Activated CD8-positive, alpha-beta T cell treated with anti-CD3 and anti-CD28 coated beads, Interleukin-2, amount 10 ng/mL, durations not matched to agents 7 days and 5 days (primary cell): Measurements from ENCODE around the gene SRGAP2B. TPM values are rescaled to one million over a fixed set of nuclear protein-coding genes. Genes with fewer than 3 reads are reported as not detected.
A peak's percentile ranks its signal among the peaks of the same experiment; 100 is the strongest.
"Not testable (repeated sequence)": the region's sequence is repeated elsewhere in the genome, so short reads cannot be mapped to it uniquely, and the experiment has no call there.

Experiments used
- ATAC-seq: fragments of 150-1000 bp; cut with Tn5 transposase; one replicate; pipeline ENCODE4 v1.10.0; 2021; ENCODE audit warnings: moderate library complexity
- CTCF ChIA-PET: fragments of 350-600 bp; sonication (Branson Sonifier 250); formaldehyde crosslinking; loops from one replicate; lab custom pipeline; 2021; ENCODE audit warnings: antibody characterized with exemption; lab: Charles Lee
- POLR2A ChIA-PET: fragments of 350-600 bp; sonication (Branson Sonifier 250); formaldehyde crosslinking; loops from one replicate; lab custom pipeline; 2021; ENCODE audit warnings: antibody characterized with exemption; lab: Charles Lee
- DNase-seq: peaks from one replicate; pipeline ENCODE4 v3.0.0-alpha.2; 2020
- H3K27ac Mint-ChIP-seq: one replicate; pipeline ENCODE4 v1.8.0; 2021; ENCODE audit warnings: mild to moderate bottlenecking, mixed read lengths
- H3K27me3 Mint-ChIP-seq: one replicate; pipeline ENCODE4 v1.8.0; 2021; ENCODE audit warnings: low read depth, mixed read lengths
- H3K36me3 Mint-ChIP-seq: one replicate; pipeline ENCODE4 v1.8.0; 2021; ENCODE audit warnings: low read depth, mixed read lengths
- H3K4me1 Mint-ChIP-seq: one replicate; pipeline ENCODE4 v1.8.0; 2021; ENCODE audit warnings: low read depth, mixed read lengths
- H3K4me3 Mint-ChIP-seq: one replicate; pipeline ENCODE4 v1.8.0; 2021; ENCODE audit warnings: mild to moderate bottlenecking, mixed read lengths
- H3K9me3 Mint-ChIP-seq: one replicate; pipeline ENCODE4 v1.8.0; 2022; ENCODE audit warnings: mixed read lengths; ENCODE audit not compliant: insufficient read depth
- total RNA-seq, 2 experiments: library from RNA; stranded (reverse); gene quantifications; one replicate each; pipeline ENCODE4 v1.2.3, GENCODE V29; 2021

Gene SRGAP2B
- total RNA-seq, 2 experiments from 2014 or later: 35.3 to 35.6 TPM

DNA sequence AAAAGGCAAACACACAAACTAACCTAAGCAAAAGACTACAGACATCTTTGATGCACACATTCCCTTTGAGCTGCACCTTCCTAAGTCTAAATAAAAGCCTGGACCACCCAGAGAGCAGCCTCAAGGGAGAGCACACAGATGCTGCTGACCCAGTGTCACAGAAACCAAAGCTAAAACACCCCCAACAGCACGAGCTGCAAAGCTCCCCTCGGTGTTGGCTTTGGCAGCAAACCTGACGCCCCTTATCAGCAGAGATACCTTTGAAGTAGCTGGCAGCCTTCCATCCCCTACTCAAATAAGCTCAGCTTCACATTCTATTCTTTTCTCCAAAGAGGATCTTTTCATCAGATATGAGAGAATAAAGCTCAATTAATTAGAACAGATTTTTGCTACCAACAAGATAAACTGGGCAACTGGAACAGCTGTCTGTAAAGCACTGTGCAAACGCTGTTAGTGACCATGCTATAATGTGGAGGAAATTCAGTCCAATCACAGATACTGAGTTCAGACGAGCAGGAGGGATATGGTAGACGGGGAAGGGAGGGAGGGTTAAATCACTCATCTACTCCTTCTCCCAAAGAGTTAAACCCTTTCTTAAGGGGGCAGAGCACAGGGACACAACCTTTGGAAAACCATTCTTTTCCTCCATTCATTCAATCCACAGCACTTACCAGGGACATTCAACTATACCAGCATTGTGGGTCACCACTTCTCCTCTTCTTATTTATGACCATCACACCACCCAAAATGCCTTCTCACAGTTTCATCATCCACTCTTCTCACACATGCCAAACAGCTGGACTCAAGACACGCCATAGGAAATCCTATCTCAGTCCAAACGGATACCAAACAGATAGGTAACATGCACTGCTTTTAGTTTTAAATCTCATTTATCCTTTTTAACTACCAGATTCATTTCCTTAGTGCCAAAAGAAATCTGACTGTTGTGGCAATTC is 148.3 kb downstream of the SRGAP2B start:
- H3K36me3 Mint-ChIP-seq, H3K27ac Mint-ChIP-seq, CTCF ChIA-PET, ATAC-seq, POLR2A ChIA-PET, H3K4me3 Mint-ChIP-seq, H3K27me3 Mint-ChIP-seq, H3K9me3 Mint-ChIP-seq, H3K4me1 Mint-ChIP-seq, DNase-seq: not testable (repeated sequence)

DNA sequence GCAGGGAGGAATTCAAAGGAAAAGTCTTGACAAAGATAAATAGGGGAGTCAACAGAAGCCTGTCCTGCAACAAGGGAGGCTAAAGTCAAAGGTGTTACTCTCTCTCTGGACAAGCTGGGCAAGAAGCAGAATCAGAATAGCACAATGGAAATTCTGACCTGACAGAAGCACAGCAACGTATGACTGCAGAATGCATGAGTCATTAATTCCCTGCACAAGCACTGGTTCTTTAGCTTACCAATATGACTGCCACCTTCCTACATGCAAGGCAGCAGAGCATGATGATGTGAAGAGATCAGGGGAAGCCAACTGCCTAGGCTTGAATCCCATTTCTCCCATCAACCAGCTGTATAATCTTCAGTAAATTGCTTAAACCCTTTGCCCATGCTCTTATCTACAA is 153.4 kb downstream of the SRGAP2B start:
- DNase-seq, H3K4me1 Mint-ChIP-seq, H3K27me3 Mint-ChIP-seq, POLR2A ChIA-PET, CTCF ChIA-PET, H3K27ac Mint-ChIP-seq, H3K36me3 Mint-ChIP-seq, H3K4me3 Mint-ChIP-seq, H3K9me3 Mint-ChIP-seq: not testable (repeated sequence)
- ATAC-seq: peak; percentile 73

DNA sequence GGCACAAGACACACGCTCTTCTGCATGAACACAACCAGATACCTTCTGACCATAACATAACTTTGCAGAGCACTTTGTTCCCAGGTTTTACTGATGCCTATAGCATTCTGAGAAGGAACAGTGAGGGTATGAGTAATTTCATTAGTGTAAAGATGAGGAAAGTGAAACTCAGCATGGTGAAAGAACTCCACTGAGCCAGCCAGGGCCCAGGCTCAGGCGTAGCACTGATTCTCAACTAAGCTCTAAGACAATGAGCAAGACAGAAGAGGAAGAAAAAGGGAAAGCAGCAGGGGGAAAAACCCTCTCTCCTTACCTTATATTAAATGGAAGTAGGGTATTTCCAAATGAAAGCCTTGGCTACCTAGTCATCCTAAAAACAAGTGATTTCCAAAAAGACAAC is 155.1 kb downstream of the SRGAP2B start:
- H3K27ac Mint-ChIP-seq, CTCF ChIA-PET, H3K4me1 Mint-ChIP-seq, H3K36me3 Mint-ChIP-seq, H3K9me3 Mint-ChIP-seq, DNase-seq, POLR2A ChIA-PET, H3K27me3 Mint-ChIP-seq, H3K4me3 Mint-ChIP-seq: not testable (repeated sequence)
- peak; percentile 37 for ATAC-seq

DNA sequence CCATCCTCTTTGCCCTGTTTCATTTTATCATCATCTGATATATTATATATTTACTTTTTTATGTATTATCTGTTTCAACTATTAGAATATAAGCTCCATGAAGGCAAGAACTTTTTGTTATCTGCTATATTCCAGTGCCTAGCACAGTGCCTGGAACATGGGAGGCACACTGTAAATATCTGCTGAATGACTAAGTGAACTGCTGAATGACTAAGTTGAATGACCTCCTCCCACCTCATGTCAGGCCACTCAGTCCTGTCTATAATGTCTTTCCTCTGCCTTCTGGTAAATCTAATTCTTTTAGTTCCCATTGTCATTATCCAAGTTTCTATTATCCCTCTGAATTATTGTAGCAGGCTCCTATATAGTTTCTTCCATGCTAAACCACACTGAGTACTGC is 156.5 kb downstream of the SRGAP2B start:
- DNase-seq, POLR2A ChIA-PET, CTCF ChIA-PET, H3K4me1 Mint-ChIP-seq, H3K36me3 Mint-ChIP-seq, H3K27me3 Mint-ChIP-seq, H3K27ac Mint-ChIP-seq, ATAC-seq, H3K4me3 Mint-ChIP-seq, H3K9me3 Mint-ChIP-seq: not testable (repeated sequence)

DNA sequence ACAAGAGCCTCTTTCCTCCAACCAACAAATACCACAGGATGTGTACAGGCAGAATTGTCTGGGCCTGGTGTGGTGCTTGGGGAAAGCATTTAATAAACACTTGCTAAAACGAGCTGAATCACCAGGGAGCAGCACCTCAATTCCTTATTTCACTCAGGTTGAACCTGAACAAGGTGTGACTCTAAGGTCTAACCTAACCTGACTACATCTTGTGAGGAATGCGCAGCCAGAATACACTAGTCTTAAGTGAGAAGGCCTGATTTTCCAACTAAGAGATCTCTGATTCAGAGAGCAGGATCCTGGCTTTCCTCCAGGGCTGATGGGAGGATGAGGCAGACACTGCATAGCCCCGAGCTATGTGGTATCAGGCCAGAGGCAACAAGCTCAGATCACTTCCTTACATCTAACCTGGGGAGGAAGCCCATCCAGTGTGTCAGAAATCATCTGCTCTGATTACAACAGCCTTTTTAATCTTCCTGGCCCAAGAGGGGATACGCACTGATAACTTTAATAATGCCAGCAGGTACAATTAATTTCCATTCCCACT is 158.9 kb downstream of the SRGAP2B start:
- POLR2A ChIA-PET, CTCF ChIA-PET, H3K9me3 Mint-ChIP-seq, DNase-seq, H3K4me3 Mint-ChIP-seq, H3K4me1 Mint-ChIP-seq, H3K36me3 Mint-ChIP-seq, H3K27ac Mint-ChIP-seq, H3K27me3 Mint-ChIP-seq, ATAC-seq: not testable (repeated sequence)

DNA sequence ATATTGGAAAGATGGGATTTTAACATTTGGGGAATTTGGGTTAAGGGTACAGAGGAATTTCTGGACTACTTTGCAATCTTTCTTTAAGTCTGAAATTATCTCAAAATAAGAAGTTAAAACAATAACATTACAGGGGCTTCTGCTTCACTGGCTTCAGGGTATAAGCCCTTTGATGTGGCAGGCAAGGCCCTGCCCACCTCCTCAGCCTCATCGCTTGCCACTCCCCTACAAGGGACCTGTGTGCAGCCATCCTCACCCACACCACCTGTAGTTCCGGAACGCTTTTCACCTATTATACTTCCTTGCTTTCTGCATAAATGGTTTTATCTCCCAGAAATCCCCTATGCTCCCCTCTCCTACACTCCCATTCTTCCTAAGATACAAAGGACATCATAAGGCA is 159.8 kb downstream of the SRGAP2B start:
- H3K36me3 Mint-ChIP-seq, DNase-seq, H3K9me3 Mint-ChIP-seq, CTCF ChIA-PET, H3K4me1 Mint-ChIP-seq, H3K4me3 Mint-ChIP-seq, H3K27me3 Mint-ChIP-seq, POLR2A ChIA-PET, H3K27ac Mint-ChIP-seq: not testable (repeated sequence)
- peak; percentile 50 for ATAC-seq

DNA sequence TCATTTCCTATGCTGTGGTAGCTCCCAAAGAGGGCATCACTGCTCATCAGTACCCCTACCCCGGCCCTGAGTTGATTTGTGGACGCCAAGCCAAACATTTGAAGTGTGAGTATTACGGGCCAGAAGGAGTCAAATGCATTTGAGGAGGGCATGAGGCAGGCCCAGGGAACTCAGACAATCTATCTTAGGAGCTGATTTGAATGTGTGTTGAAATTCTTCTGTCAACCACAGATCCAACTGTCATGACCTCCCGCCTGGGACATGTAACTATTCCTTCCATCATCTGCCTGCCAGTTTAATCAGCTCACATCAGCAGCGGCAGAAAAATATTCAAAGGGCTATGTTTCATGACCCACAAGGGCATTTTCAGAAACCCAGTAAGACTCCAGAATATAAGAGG is 162.1 kb downstream of the SRGAP2B start:
- H3K4me3 Mint-ChIP-seq, H3K9me3 Mint-ChIP-seq, H3K27ac Mint-ChIP-seq, H3K4me1 Mint-ChIP-seq, H3K27me3 Mint-ChIP-seq, H3K36me3 Mint-ChIP-seq, POLR2A ChIA-PET, CTCF ChIA-PET, ATAC-seq, DNase-seq: not testable (repeated sequence)

DNA sequence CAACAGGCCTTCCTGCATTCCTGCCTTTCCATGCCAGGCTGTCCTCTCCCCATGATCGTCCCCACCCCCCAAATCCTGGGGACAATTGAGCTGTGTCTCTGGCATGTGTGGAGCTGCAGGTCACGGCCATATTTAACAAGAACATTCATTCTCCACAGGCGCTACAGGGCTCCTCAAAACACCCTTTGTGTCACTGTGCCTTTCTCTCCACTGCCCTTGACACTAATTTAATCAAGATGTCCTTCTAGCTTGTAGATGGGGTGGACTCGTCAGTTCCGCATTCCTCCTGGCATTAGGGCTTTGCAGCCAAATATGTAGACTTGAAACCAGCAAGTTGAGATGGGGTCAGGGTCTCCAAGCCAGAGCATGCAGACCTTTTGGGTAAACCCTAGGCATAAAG is 163.0 kb downstream of the SRGAP2B start:
- H3K27me3 Mint-ChIP-seq, POLR2A ChIA-PET, H3K27ac Mint-ChIP-seq, H3K36me3 Mint-ChIP-seq, CTCF ChIA-PET, ATAC-seq, DNase-seq, H3K9me3 Mint-ChIP-seq, H3K4me3 Mint-ChIP-seq, H3K4me1 Mint-ChIP-seq: not testable (repeated sequence)

DNA sequence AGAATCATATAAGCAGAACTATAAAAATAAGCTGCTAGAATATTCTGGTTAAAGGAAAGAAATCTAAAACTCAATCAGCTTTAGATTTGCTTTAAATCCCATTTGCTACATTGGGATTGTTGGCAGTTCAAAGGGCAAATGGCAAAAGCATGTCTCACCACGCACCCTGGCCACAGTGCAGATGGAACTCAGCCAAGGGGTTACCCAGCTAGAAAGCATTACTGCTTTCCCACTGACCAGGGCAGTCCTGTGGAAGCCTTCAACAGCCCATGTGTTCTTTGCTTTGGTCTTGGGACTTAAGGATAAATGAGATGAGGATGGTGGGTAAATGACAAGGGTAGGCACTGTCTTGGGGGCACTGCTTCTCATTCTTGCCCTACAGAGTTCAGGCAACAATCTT is 163.6 kb downstream of the SRGAP2B start:
- not testable (repeated sequence) for H3K9me3 Mint-ChIP-seq, H3K27ac Mint-ChIP-seq, H3K4me3 Mint-ChIP-seq

DNA sequence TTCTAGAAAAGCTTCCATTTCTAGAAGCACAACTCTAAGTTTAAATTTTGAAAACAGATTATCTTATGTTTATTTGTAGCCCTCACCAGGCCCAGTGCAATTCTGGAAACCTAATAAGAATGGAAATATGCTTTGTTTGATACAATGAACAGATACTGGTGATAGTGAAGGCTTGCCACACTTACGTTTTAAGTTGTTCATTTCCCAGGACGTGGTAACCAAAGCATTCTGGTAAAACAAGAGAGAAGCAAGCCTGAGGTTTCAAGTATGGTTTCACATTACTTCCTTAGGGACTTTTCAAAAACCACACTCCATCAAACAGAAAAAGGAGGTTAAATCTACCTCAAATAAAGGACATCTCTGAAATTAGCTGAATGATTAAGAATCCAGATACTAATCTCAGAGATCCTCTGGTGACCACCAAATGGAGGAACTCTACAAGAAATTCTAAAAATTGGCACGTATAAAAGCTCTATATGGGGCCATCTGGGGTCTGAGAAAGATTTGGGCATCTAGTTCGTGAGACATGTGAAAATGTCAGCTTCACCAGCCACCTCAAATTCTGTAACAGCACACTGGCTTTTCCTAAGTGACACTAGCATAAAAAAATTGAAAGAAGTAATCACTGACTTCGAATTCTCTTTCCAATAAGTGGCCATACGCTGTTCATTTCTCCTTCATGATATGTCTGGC is 164.9 kb downstream of the SRGAP2B start:
- H3K9me3 Mint-ChIP-seq, DNase-seq, H3K4me3 Mint-ChIP-seq, H3K36me3 Mint-ChIP-seq, POLR2A ChIA-PET, CTCF ChIA-PET, H3K4me1 Mint-ChIP-seq, H3K27me3 Mint-ChIP-seq, H3K27ac Mint-ChIP-seq: not testable (repeated sequence)
- peak; percentile 78 for ATAC-seq

More for the DNA sequence above, 163.6 kb downstream of the SRGAP2B start:
- H3K4me1 Mint-ChIP-seq, H3K36me3 Mint-ChIP-seq, DNase-seq, H3K27me3 Mint-ChIP-seq, CTCF ChIA-PET, ATAC-seq, POLR2A ChIA-PET: not testable (repeated sequence)

DNA sequence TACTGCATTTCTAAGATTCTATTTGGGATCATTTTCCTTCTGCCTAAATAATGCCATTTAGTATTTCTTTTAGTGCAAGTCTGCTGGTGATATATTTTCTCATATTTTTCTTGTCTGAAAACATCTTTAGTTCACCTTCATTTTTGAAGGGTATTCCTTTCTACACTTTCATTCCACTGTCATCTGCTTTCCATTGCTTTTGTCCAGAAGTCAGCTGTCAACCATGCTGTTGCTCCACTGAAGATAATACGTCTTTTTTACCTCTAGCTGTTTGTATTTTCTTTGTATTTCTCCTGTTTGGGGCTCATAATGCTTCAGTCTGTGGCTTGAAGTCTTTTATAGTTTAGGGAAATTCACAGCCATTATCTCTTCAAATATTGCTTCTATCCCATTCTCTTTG is 167.8 kb downstream of the SRGAP2B start:
- POLR2A ChIA-PET, DNase-seq, ATAC-seq: not testable (repeated sequence)

DNA sequence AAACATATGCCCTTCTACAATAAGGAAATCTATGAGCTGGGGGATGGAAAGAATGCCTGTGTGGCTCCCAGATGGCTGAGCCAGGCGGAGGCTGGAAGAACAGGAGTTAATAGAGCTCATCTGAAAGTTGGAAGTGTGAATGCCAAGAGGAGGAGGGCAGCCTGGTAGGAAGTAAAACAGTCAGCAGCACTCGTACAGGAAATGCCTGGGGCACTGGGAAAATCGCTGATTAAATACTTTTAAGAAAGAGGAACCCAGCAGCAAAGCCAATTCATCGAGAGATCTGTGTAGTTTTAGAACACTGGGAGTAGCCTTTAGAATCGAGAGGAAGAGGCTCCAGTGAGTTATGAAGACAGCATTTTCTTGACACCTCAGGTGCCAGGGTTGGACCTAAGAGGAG is 171.5 kb downstream of the SRGAP2B start:
- H3K9me3 Mint-ChIP-seq, H3K27ac Mint-ChIP-seq, POLR2A ChIA-PET, H3K27me3 Mint-ChIP-seq, H3K36me3 Mint-ChIP-seq, DNase-seq, CTCF ChIA-PET, H3K4me1 Mint-ChIP-seq, H3K4me3 Mint-ChIP-seq, ATAC-seq: not testable (repeated sequence)

More for the DNA sequence above, 167.8 kb downstream of the SRGAP2B start:
- H3K4me1 Mint-ChIP-seq, H3K36me3 Mint-ChIP-seq, CTCF ChIA-PET, H3K4me3 Mint-ChIP-seq, H3K27ac Mint-ChIP-seq, H3K27me3 Mint-ChIP-seq, H3K9me3 Mint-ChIP-seq: not testable (repeated sequence)
